ENCODE data around the gene BMP6.
A peak's percentile ranks its signal among the peaks of the same experiment; 100 is the strongest.

BMP6 gene

GRCh38 chr6:7902867-7903266 lies 177.0 kb downstream of the BMP6 start:
- H3K27me3 ChIP-seq (replicated peaks; ENCODE audit: control insufficient read depth, insufficient read depth, low read length): no peaks in the 10 kb centered on the region
- peaks cover 45% of the 10 kb centered on the region for H3K36me3 ChIP-seq (ENCODE audit: control insufficient read depth, insufficient read depth, low read length)
- TF ChIP-seq CTCF (IDR thresholded peaks at IDR 0.05; ENCODE audit: insufficient read depth, low read length, poor library complexity, severe bottlenecking): no peak
- no peak overlapping the region for H3K4me3 ChIP-seq (replicated peaks; ENCODE audit: low read depth, low read length)
- no peak for DNase-seq (ENCODE audit: extremely low read depth, insufficient read length)

- H3K27me3 ChIP-seq (replicated peaks; ENCODE audit: control insufficient read depth, insufficient read depth, low read length): no peaks in the 10 kb centered on the region
- DNase-seq (ENCODE audit: extremely low read depth, insufficient read length): no peak
- no peak for TF ChIP-seq CTCF (IDR thresholded peaks at IDR 0.05; ENCODE audit: insufficient read depth, low read length, poor library complexity, severe bottlenecking)
- H3K36me3 ChIP-seq (ENCODE audit: control insufficient read depth, insufficient read depth, low read length): peaks cover 40% of the 10 kb centered on the region
- H3K4me3 ChIP-seq (replicated peaks; ENCODE audit: low read depth, low read length): no peak overlapping the region
Observed at GRCh38 chr6:7903673-7904072, 177.8 kb downstream of the BMP6 start.

- H3K36me3 ChIP-seq (ENCODE audit: control insufficient read depth, insufficient read depth, low read length): peaks cover 37% of the 10 kb centered on the region
- H3K4me3 ChIP-seq (replicated peaks; ENCODE audit: low read depth, low read length): peak overlapping the region; percentile 9
- no peak for TF ChIP-seq CTCF (IDR thresholded peaks at IDR 0.05; ENCODE audit: insufficient read depth, low read length, poor library complexity, severe bottlenecking)
- no peaks in the 10 kb centered on the region for H3K27me3 ChIP-seq (replicated peaks; ENCODE audit: control insufficient read depth, insufficient read depth, low read length)
- no peak for DNase-seq (ENCODE audit: extremely low read depth, insufficient read length)
Observed at GRCh38 chr6:7904654-7905319, 178.9 kb downstream of the BMP6 start.

- no peaks in the 10 kb centered on the region for H3K27me3 ChIP-seq (replicated peaks; ENCODE audit: control insufficient read depth, insufficient read depth, low read length)
- DNase-seq (ENCODE audit: extremely low read depth, insufficient read length): no peak
- TF ChIP-seq CTCF (IDR thresholded peaks at IDR 0.05; ENCODE audit: insufficient read depth, low read length, poor library complexity, severe bottlenecking): no peak
- peaks cover 37% of the 10 kb centered on the region for H3K36me3 ChIP-seq (ENCODE audit: control insufficient read depth, insufficient read depth, low read length)
- peak overlapping the region; percentile 9; the same call in 1 of the 2 replicates for H3K4me3 ChIP-seq (replicated peaks; ENCODE audit: low read depth, low read length)
Observed at GRCh38 chr6:7905416-7905815, 179.5 kb downstream of the BMP6 start.

GRCh38 chr6:7906741-7907140 lies 180.8 kb downstream of the BMP6 start:
- DNase-seq (ENCODE audit: extremely low read depth, insufficient read length): no peak
- peak overlapping the region; percentile 30 for H3K4me3 ChIP-seq (replicated peaks; ENCODE audit: low read depth, low read length)
- no peak for TF ChIP-seq CTCF (IDR thresholded peaks at IDR 0.05; ENCODE audit: insufficient read depth, low read length, poor library complexity, severe bottlenecking)
- peaks cover 33% of the 10 kb centered on the region for H3K36me3 ChIP-seq (ENCODE audit: control insufficient read depth, insufficient read depth, low read length)
- no peaks in the 10 kb centered on the region for H3K27me3 ChIP-seq (replicated peaks; ENCODE audit: control insufficient read depth, insufficient read depth, low read length)

GRCh38 chr6:7907159-7907558 lies 181.3 kb downstream of the BMP6 start:
- no peak for DNase-seq (ENCODE audit: extremely low read depth, insufficient read length)
- Histone ChIP-seq H3K36me3 (ENCODE audit: control insufficient read depth, insufficient read depth, low read length) (peaks cover 29% of the 10 kb centered on the region), H3K4me3 (replicated peaks; ENCODE audit: low read depth, low read length) (peak overlapping the region; percentile 78), H3K27me3 (replicated peaks; ENCODE audit: control insufficient read depth, insufficient read depth, low read length) (no peaks in the 10 kb centered on the region)
- no peak for TF ChIP-seq CTCF (IDR thresholded peaks at IDR 0.05; ENCODE audit: insufficient read depth, low read length, poor library complexity, severe bottlenecking)

Data from GM06990 (cell line).